ENCODE measurements around the gene S100B.

- no peak for TF ChIP-seq POLR2A (IDR thresholded peaks at IDR 0.05)
- no peak for TF ChIP-seq CTCF (IDR thresholded peaks at IDR 0.05)
Observed at GRCh38 chr21:46619846-46620245, 15.0 kb upstream of the S100B start.
